Tibial artery (tissue), 4 donors: ENCODE results near the gene P2RX1.

Experiments
- DNase-seq, 2 donors: peaks; one replicate each; pipeline ENCODE4 v3.0.0-alpha.2; 2019
- H3K27ac ChIP-seq, 2 donors: fragments of 200-600 bp; sonication (generic) in 1 of 2; 1 replicate in 1 of 2; 2 replicates in 1 of 2; pipeline ENCODE4 v1.5.1; 2018 to 2019; ENCODE audit warnings: mild to moderate bottlenecking in 1 of 2
- H3K27me3 ChIP-seq, 2 donors: fragments of 200-600 bp; sonication (generic) in 1 of 2; one replicate each; pipeline versions ENCODE4 v1.5.1 to v1.6.0; 2016 to 2019
- H3K36me3 ChIP-seq, 3 donors: fragments of 200-600 bp; sonication (generic) in 2 of 3; one replicate each; pipeline ENCODE4 v1.5.1; 2016 to 2019; ENCODE audit warnings: mild to moderate bottlenecking in 2 of 3
- H3K4me1 ChIP-seq, 4 donors: fragments of 200-600 bp; sonication (generic) in 2 of 4; 1 replicate in 3 of 4; 2 replicates in 1 of 4; pipeline ENCODE4 v1.5.1; 2016 to 2019
- H3K4me3 ChIP-seq, 2 donors: fragments of 200-600 bp; sonication (generic) in 1 of 2; 1 replicate in 1 of 2; 2 replicates in 1 of 2; pipeline ENCODE4 v1.5.1; 2018 to 2019; ENCODE audit warnings: mild to moderate bottlenecking in 2 of 2
- H3K9me3 ChIP-seq, 3 donors: fragments of 200-600 bp; sonication (generic) in 1 of 3; one replicate each; pipeline ENCODE4 v1.5.1; 2016 to 2019
- intact Hi-C: fragments of 100-400 bp; cut with DNase I; formaldehyde crosslinking; loops from one replicate; pipeline ENCODE4 v1.15.0; 2023; ENCODE audit warnings: low total_unique reads
- TF ChIP-seq, protein P1 (sequence below), 2 experiments: fragments of 200-600 bp in 1 of 2; fragments of 450-650 bp in 1 of 2; IDR thresholded peaks; one replicate each; pipeline ENCODE4 v1.5.1; 2017 to 2019; ENCODE audit warnings: antibody characterized with exemption in 2 of 2, mild to moderate bottlenecking in 1 of 2, moderate library complexity in 1 of 2

P2RX1 gene

DNA sequence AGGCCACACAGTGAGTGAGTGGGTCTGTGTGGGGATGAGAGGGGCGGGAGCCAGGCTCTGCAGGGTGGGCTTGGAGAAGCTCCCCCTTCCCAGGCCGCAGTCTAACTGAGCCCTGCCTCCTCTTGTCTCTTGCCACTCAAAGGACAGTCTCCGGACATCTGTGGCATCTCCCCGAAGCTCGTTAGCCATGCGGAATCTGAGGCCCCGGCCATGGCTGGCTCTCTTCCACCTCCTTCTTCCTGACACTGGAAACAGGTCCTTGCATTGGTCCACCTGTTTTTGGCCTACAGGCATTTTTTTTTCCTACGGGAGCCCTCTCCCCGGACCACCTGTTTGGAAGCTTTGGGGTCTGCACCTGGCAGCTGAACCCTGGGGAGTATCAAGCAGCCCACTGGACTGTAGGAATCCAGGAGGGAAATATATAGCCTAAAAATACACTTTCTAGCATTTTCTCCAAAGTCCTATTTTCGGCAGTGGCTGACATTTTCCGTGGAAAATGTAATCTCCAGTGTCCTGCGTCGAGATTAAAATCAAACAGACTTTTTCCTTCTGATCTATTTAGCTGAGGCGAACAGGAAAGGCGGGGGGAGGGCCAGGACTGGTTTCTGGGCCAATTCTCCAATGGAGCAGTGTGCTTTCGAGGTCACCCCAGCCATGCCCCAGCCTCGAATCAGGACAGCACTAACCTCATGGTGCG is 38.9 kb upstream of the P2RX1 start:
- intact Hi-C loops: no loop called here
- TF ChIP-seq, protein P1, sequence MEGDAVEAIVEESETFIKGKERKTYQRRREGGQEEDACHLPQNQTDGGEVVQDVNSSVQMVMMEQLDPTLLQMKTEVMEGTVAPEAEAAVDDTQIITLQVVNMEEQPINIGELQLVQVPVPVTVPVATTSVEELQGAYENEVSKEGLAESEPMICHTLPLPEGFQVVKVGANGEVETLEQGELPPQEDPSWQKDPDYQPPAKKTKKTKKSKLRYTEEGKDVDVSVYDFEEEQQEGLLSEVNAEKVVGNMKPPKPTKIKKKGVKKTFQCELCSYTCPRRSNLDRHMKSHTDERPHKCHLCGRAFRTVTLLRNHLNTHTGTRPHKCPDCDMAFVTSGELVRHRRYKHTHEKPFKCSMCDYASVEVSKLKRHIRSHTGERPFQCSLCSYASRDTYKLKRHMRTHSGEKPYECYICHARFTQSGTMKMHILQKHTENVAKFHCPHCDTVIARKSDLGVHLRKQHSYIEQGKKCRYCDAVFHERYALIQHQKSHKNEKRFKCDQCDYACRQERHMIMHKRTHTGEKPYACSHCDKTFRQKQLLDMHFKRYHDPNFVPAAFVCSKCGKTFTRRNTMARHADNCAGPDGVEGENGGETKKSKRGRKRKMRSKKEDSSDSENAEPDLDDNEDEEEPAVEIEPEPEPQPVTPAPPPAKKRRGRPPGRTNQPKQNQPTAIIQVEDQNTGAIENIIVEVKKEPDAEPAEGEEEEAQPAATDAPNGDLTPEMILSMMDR (IDR thresholded peaks at IDR 0.05): no peak

DNA sequence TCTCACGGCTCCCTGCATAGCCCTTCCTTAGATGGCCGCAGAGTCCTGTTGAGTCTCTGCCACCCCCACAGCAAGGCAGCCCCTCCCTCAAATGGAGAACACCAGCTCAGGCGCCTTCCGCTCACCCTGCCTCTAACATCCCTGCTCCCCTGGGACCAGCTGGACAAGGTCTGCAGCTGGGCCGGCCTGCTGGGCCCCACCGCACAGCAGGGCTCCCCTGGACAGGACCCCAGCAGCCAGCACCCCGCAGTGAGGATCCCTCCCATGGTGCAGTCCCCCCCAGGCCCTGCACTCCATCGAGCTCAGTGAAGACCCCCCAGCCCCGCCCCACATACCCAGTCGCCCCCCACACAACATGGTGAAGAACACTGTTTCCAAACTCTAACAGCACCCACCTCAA is 37.8 kb upstream of the P2RX1 start:
- DNase-seq: no peak
- intact Hi-C loops: no loop called here
- Histone ChIP-seq H3K27me3 (no peaks in the 10 kb centered on the region), H3K36me3 (peaks cover 0 to 6% (median 4%) of the 10 kb centered on the region in 3 donors), H3K9me3 (no peaks in the 10 kb centered on the region), H3K4me1 (no peaks in the 10 kb centered on the region), H3K27ac (no peak overlapping the region), H3K4me3 (no peak overlapping the region)
- TF ChIP-seq, protein P1 (IDR thresholded peaks at IDR 0.05): no peak

More for the DNA sequence above, 38.9 kb upstream of the P2RX1 start:
- no peak for DNase-seq
- no peak overlapping the region for H3K4me3 ChIP-seq
- H3K27me3 ChIP-seq: peaks cover 0 to 5% of the 10 kb centered on the region in 2 donors
- H3K9me3 ChIP-seq: no peaks in the 10 kb centered on the region
- H3K27ac ChIP-seq: no peak overlapping the region
- H3K36me3 ChIP-seq: peaks cover 0 to 6% (median 4%) of the 10 kb centered on the region in 3 donors
- H3K4me1 ChIP-seq: peaks cover 0 to 9% (median 0%) of the 10 kb centered on the region in 4 donors

DNA sequence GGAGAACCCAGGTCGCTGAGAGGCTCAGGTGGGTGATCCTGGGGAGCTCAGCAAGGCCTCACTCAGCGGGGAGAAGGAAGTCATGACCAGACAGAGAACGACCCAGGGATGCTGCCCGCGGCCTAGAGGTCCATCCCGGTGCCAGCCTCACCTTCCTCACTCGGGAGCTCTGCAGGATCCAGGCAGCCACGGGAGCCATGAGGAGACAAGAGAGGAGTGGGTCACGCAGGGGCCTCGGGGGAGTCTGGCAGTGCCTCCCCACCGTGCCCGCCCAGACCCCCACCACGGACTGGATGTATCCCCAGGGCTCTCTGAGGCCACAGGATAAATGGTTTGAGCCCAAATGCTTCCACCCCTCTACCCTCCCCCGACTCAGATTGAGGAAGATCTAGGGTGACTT is 37.3 kb upstream of the P2RX1 start:
- Histone ChIP-seq H3K27me3 (no peaks in the 10 kb centered on the region), H3K9me3 (no peaks in the 10 kb centered on the region), H3K36me3 (peaks cover 0 to 6% (median 4%) of the 10 kb centered on the region in 3 donors), H3K27ac (no peak overlapping the region), H3K4me1 (no peaks in the 10 kb centered on the region), H3K4me3 (no peak overlapping the region)
- TF ChIP-seq, protein P1 (IDR thresholded peaks at IDR 0.05): no peak
- intact Hi-C loops: no loop called here
- no peak for DNase-seq

DNA sequence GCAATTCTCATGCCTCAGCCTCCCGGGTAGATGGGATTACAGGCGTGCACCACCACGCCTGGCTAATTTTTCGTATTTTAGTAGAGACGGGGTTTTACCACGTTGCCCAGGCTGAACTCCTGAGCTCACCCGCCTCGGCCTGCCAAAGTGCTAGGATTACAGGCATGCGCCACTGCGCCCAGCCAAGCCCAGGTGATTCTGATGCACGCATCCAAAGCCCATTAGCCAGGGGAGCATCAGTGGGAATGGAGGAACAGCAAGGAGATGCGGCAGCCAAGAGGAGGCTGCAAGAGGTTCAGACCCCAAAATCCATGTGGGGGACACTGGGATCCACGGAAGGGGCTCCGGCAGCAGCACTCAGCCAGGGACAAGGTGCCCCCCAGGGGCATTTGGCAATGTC is 35.9 kb upstream of the P2RX1 start:
- Histone ChIP-seq H3K27me3 (no peaks in the 10 kb centered on the region), H3K27ac (no peak overlapping the region), H3K36me3 (peaks cover 0 to 11% (median 4%) of the 10 kb centered on the region in 3 donors), H3K4me1 (no peaks in the 10 kb centered on the region), H3K9me3 (no peaks in the 10 kb centered on the region), H3K4me3 (no peak overlapping the region)
- no peak for DNase-seq
- TF ChIP-seq, protein P1 (IDR thresholded peaks at IDR 0.05): no peak
- intact Hi-C loops: no loop called here

DNA sequence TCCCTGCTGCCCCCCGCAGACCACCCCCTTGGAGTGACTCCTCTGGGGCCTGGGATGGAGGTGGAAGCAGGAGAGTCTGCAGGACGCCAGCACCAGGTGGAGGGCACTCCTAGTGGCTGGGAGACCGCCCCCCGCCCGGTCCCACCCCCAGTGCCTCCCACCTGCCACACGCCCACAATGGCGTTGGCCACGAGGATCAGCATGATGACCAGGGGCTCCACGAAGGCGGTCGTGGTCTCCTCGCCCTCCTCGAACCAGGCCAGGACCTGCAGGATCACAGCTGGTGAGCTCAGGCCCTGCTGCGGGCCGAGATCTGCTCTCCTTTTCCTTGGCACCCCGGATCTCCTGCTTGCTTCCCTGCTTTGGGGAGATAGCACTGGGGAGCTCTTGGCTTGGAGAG is 35.2 kb upstream of the P2RX1 start:
- no peaks in the 10 kb centered on the region for H3K27me3 ChIP-seq
- no peaks in the 10 kb centered on the region for H3K4me1 ChIP-seq
- H3K9me3 ChIP-seq: no peaks in the 10 kb centered on the region
- DNase-seq: no peak
- intact Hi-C loops: no loop called here
- no peak overlapping the region for H3K27ac ChIP-seq
- H3K4me3 ChIP-seq: no peak overlapping the region
- TF ChIP-seq, protein P1 (IDR thresholded peaks at IDR 0.05): no peak
- H3K36me3 ChIP-seq: peaks cover 0 to 18% (median 4%) of the 10 kb centered on the region in 3 donors
